Lower leg skin (tissue), 3 donors: ENCODE data around the gene EHBP1.

ENCODE experiments used
- CTCF ChIP-seq, 3 donors: fragments of 450-650 bp; IDR thresholded peaks; one replicate each; pipeline ENCODE4 v1.5.1; 2016; ENCODE audit warnings: antibody characterized with exemption in 3 of 3, mild to moderate bottlenecking in 3 of 3, moderate library complexity in 2 of 3
- POLR2A ChIP-seq, 2 donors: fragments of 450-650 bp; IDR thresholded peaks; one replicate each; pipeline ENCODE4 v1.6.1; 2016 to 2017; ENCODE audit warnings: antibody characterized with exemption in 2 of 2, mild to moderate bottlenecking in 1 of 2, moderate library complexity in 1 of 2

GRCh38 chr2:62713837-62714236 lies 8.3 kb downstream of the EHBP1 start:
- no peak for TF ChIP-seq CTCF (IDR thresholded peaks at IDR 0.05)
- no peak for TF ChIP-seq POLR2A (IDR thresholded peaks at IDR 0.05)
